T-cell (primary cell): ENCODE measurements around the gene TPD52L1. TPM values are rescaled to one million over a fixed set of nuclear protein-coding genes. Genes with fewer than 3 reads are reported as not detected.

Source experiments
- ATAC-seq, 4 experiments: fragments of 200-7000 bp in 3 of 4; fragments of 150-1000 bp in 1 of 4; cut with Tn5 transposase; replicated peaks in 1 of 4; 1 replicate in 3 of 4; 2 replicates in 1 of 4; pipeline ENCODE4 v1.10.0; 2021; ENCODE audit warnings: moderate library complexity in 3 of 4, mild to moderate bottlenecking in 2 of 4, moderate number of reproducible peaks in 1 of 4
- CTCF ChIA-PET, 2 donors: fragments of 300-600 bp; sonication (Branson Sonifier 250); formaldehyde crosslinking; loops; one replicate each; lab custom pipeline; 2022; ENCODE audit warnings: antibody characterized with exemption in 2 of 2; lab: Charles Lee
- POLR2A ChIA-PET, 2 donors: fragments of 300-600 bp; sonication (Branson Sonifier 250); formaldehyde crosslinking; loops; one replicate each; lab custom pipeline; 2022; ENCODE audit warnings: antibody characterized with exemption in 2 of 2; lab: Charles Lee
- DNase-seq, 35 experiments: peaks; one replicate each; pipeline versions ENCODE4 v3.0.0 to v3.0.0-alpha.2; 2013 to 2023
- H3K27ac ChIP-seq: one replicate; pipeline ENCODE4 v1.5.1; 2013; ENCODE audit warnings: low read length
- H3K27me3 ChIP-seq, 2 experiments: replicated peaks in 1 of 2; 1 replicate in 1 of 2; 2 replicates in 1 of 2; pipeline versions ENCODE4 v1.6.1 to v1.7.0; 2013; ENCODE audit warnings: low read length in 1 of 2, mixed read lengths in 1 of 2; ENCODE audit not compliant: control insufficient read depth in 2 of 2, insufficient read depth in 2 of 2; ENCODE audit errors: extremely low read depth in 1 of 2
- H3K36me3 ChIP-seq, 2 donors: 1 replicate in 1 of 2; 2 replicates in 1 of 2; pipeline versions ENCODE4 v1.6.1 to v1.7.0; 2013; ENCODE audit warnings: low read length in 1 of 2; ENCODE audit not compliant: control insufficient read depth in 2 of 2, insufficient read depth in 1 of 2; ENCODE audit errors: extremely low read depth in 1 of 2
- H3K4me1 ChIP-seq, 2 experiments: 1 replicate in 1 of 2; 2 replicates in 1 of 2; pipeline versions ENCODE4 v1.6.1 to v1.7.0; 2013; ENCODE audit warnings: low read length in 2 of 2, mixed read lengths in 1 of 2; ENCODE audit not compliant: insufficient read depth in 2 of 2, control insufficient read depth in 1 of 2; ENCODE audit errors: extremely low read depth in 1 of 2
- H3K4me3 ChIP-seq, 2 donors: 1 replicate in 1 of 2; 2 replicates in 1 of 2; pipeline versions ENCODE4 v1.5.1 to v1.7.0; 2013; ENCODE audit warnings: mild to moderate bottlenecking in 2 of 2, low read length in 1 of 2, moderate library complexity in 1 of 2; ENCODE audit not compliant: control insufficient read depth in 1 of 2; ENCODE audit errors: extremely low read depth in 1 of 2
- H3K9me3 ChIP-seq: 2 replicates; pipeline ENCODE4 v1.7.0; 2013
- H3K27ac Mint-ChIP-seq, 2 donors: one replicate each; pipeline ENCODE4 v1.8.0; 2020 to 2021; ENCODE audit warnings: mild to moderate bottlenecking in 2 of 2, mixed read lengths in 2 of 2
- H3K27me3 Mint-ChIP-seq, 2 donors: one replicate each; pipeline ENCODE4 v1.8.0; 2021 to 2022; ENCODE audit warnings: mixed read lengths in 2 of 2
- H3K36me3 Mint-ChIP-seq: one replicate; pipeline ENCODE4 v1.8.0; 2021; ENCODE audit warnings: mixed read lengths
- H3K4me1 Mint-ChIP-seq, 3 donors: one replicate each; pipeline ENCODE4 v1.8.0; 2020 to 2022; ENCODE audit warnings: mixed read lengths in 3 of 3, mild to moderate bottlenecking in 1 of 3
- H3K4me3 Mint-ChIP-seq, 3 donors: one replicate each; pipeline ENCODE4 v1.8.0; 2020 to 2022; ENCODE audit warnings: mild to moderate bottlenecking in 3 of 3, mixed read lengths in 3 of 3, moderate library complexity in 3 of 3
- H3K9me3 Mint-ChIP-seq, 3 donors: one replicate each; pipeline ENCODE4 v1.8.0; 2020 to 2022; ENCODE audit warnings: mixed read lengths in 3 of 3
- WGBS: methylation state at CpG from one replicate; pipeline ENCODE4 v1.1.5; 2013; ENCODE audit warnings: missing lambda C conversion rate; ENCODE audit not compliant: insufficient coverage; 5-methylcytosine and 5-hydroxymethylcytosine counted together
- total RNA-seq, 35 experiments: library from RNA in 6 of 35; stranded (reverse) in 6 of 35; fragments of 120-200 nt in 1 of 35; gene quantifications; one replicate each; pipeline versions ENCODE4 v1.2.1 to v1.2.4 and lab custom pipeline; 2013 to 2026

TPD52L1 gene
- total RNA-seq, 5 donors from 2014 or later (not counting 1 experiment from before 2014, with no cell fraction given), result 0.20 to 0.89 (median 0.47) TPM; not detected in 1

GRCh38 chr6:125149256-125150144 is 4.1 kb upstream of the TPD52L1 start:
- H3K4me3 ChIP-seq, result no peak overlapping the region
- no peaks in the 10 kb centered on the region for H3K36me3 ChIP-seq
- H3K27me3 Mint-ChIP-seq, result peaks cover 35 to 49% of the 10 kb centered on the region in 2 donors
- H3K9me3 Mint-ChIP-seq, result no peaks in the 10 kb centered on the region
- peaks cover 3 to 11% of the 10 kb centered on the region in 2 experiments for H3K4me1 ChIP-seq
- peaks cover 0 to 10% (median 8%) of the 10 kb centered on the region in 3 donors for H3K4me1 Mint-ChIP-seq
- H3K27ac ChIP-seq, result no peak overlapping the region
- CTCF ChIA-PET, result interaction anchor here in 1 of 2 donors (0.6 kb wide), 1 partner anchor 1525 kb away, joined by 6 read pairs; no protein-coding TSS in a partner anchor
- ATAC-seq, result no peak
- WGBS, result 17% methylated on average over 1 of the region's 7 CpGs
- H3K27me3 ChIP-seq, result peaks cover 0 to 18% of the 10 kb centered on the region in 2 experiments
- DNase-seq, result no peak
- H3K9me3 ChIP-seq, result no peaks in the 10 kb centered on the region
- H3K36me3 Mint-ChIP-seq, result no peaks in the 10 kb centered on the region
- no peak overlapping the region for H3K4me3 Mint-ChIP-seq
- POLR2A ChIA-PET, result interaction anchor here in 1 of 2 donors (0.6 kb wide), 1 partner anchor 992 kb away, joined by 4 read pairs; no protein-coding TSS in a partner anchor
- no peak overlapping the region for H3K27ac Mint-ChIP-seq

GRCh38 chr6:125151700-125152099 is 1.9 kb upstream of the TPD52L1 start:
- peaks cover 0 to 12% (median 10%) of the 10 kb centered on the region in 3 donors for H3K4me1 Mint-ChIP-seq
- H3K27ac ChIP-seq, result no peak overlapping the region
- peaks cover 0 to 31% of the 10 kb centered on the region in 2 experiments for H3K27me3 ChIP-seq
- no peaks in the 10 kb centered on the region for H3K9me3 Mint-ChIP-seq
- no peak overlapping the region for H3K27ac Mint-ChIP-seq
- ChIA-PET CTCF (no interaction called here), POLR2A (interaction anchor here in 1 of 2 donors (0.6 kb wide), 1 partner anchor 30 kb away, joined by 4 read pairs; no protein-coding TSS in a partner anchor)
- no peak overlapping the region for H3K4me3 Mint-ChIP-seq
- ATAC-seq (no peak), DNase-seq (no peak)
- no peaks in the 10 kb centered on the region for H3K36me3 Mint-ChIP-seq
- 40% methylated on average over 1 of the region's 4 CpGs for WGBS
- peaks cover 47 to 50% of the 10 kb centered on the region in 2 donors for H3K27me3 Mint-ChIP-seq
- no peaks in the 10 kb centered on the region for H3K36me3 ChIP-seq
- H3K4me1 ChIP-seq, result peaks cover 3 to 14% of the 10 kb centered on the region in 2 experiments
- H3K9me3 ChIP-seq, result no peaks in the 10 kb centered on the region
- no peak overlapping the region for H3K4me3 ChIP-seq

GRCh38 chr6:125154118-125154760 is 666 bp downstream of the TPD52L1 start:
- no peaks in the 10 kb centered on the region for H3K36me3 Mint-ChIP-seq
- peaks cover 3 to 14% of the 10 kb centered on the region in 2 experiments for H3K4me1 ChIP-seq
- peaks cover 0 to 14% (median 10%) of the 10 kb centered on the region in 3 donors for H3K4me1 Mint-ChIP-seq
- H3K4me3 ChIP-seq, result peak overlapping the region; percentile 49 to 78
- H3K27ac ChIP-seq, result no peak overlapping the region
- peaks cover 34 to 42% of the 10 kb centered on the region in 2 donors for H3K27me3 Mint-ChIP-seq
- ATAC-seq (peak in 2 of 4 experiments; percentile 10 to 29), DNase-seq (peak in 2 of 35 experiments; percentile 0 to 1)
- ChIA-PET POLR2A (no interaction called here), CTCF (interaction anchor here in 1 of 2 donors (0.7 to 1.0 kb wide), 2 partner anchors 37 to 147 kb away, joined by 3 read pairs; no protein-coding TSS in a partner anchor)
- no peak overlapping the region for H3K27ac Mint-ChIP-seq
- WGBS, result 4% methylated on average over 24 of the region's 50 CpGs
- H3K27me3 ChIP-seq, result peaks cover 0 to 27% of the 10 kb centered on the region in 2 experiments
- no peaks in the 10 kb centered on the region for H3K9me3 ChIP-seq
- no peaks in the 10 kb centered on the region for H3K36me3 ChIP-seq
- no peaks in the 10 kb centered on the region for H3K9me3 Mint-ChIP-seq
- peak overlapping the region; percentile 71 to 73 (median 72) for H3K4me3 Mint-ChIP-seq

DNA sequence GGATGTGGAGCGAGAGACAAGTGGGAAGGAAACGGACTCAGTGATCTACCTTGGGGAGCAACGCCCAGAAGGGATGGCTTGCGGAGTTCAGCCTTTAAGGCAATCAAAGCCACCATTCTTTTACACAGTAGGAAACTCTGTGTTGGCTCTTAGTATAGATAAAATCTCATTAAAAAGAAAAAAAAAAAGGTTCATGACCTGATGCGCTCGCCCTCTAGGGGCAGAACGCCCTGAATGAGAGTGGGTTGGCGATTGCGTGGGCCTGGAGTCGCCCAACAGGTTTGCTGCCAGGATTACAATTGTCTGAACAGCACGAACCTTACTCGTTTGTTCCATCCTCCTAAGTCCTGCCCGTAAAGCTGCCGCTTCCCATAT is 1.2 kb downstream of the TPD52L1 start:
- H3K9me3 Mint-ChIP-seq, result peaks cover 0 to under 1% (median 0%) of the 10 kb centered on the region in 3 donors
- H3K4me3 ChIP-seq, result peak overlapping the region; percentile 49 to 78

DNA sequence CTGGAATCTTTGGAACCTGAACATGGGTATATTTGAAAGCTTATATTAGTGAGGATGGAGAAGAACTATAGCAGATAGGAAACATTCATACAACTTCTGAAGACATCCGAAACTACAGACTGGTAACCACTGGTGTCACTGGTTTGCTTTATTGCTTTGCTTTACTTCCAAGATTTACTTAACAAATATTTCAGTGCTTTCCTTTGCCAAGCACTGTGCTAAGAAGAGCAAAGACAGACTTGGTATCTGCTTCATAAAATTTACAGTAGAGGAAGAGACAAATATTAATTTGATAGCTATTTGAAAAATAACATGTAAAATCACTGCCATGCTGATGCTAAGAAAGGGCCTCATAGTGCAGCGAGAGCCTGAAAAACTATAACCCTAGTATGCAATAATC is 1.8 kb downstream of the TPD52L1 start:
- H3K27me3 ChIP-seq, result peaks cover 0 to 27% of the 10 kb centered on the region in 2 experiments
- POLR2A ChIA-PET, result no interaction called here
- H3K9me3 Mint-ChIP-seq, result peaks cover 0 to 3% (median 0%) of the 10 kb centered on the region in 3 donors
- WGBS, result 86% methylated on average over 1 of the region's 2 CpGs
- H3K27me3 Mint-ChIP-seq, result peaks cover 26 to 38% of the 10 kb centered on the region in 2 donors
- no peak overlapping the region for H3K27ac ChIP-seq
- H3K27ac Mint-ChIP-seq, result peak overlapping the region in 1 of 2 donors; percentile 48
- no peak for DNase-seq
- no peak overlapping the region for H3K4me3 ChIP-seq
- peaks cover 0 to 14% (median 10%) of the 10 kb centered on the region in 3 donors for H3K4me1 Mint-ChIP-seq
- H3K9me3 ChIP-seq, result no peaks in the 10 kb centered on the region
- H3K36me3 ChIP-seq, result no peaks in the 10 kb centered on the region
- H3K4me1 ChIP-seq, result peaks cover 3 to 14% of the 10 kb centered on the region in 2 experiments
- H3K4me3 Mint-ChIP-seq, result peak overlapping the region in 2 of 3 donors; percentile 7 to 72
- H3K36me3 Mint-ChIP-seq, result no peaks in the 10 kb centered on the region
- no peak for ATAC-seq
- CTCF ChIA-PET, result interaction anchor here in 1 of 2 donors (0.7 to 1.4 kb wide), 2 partner anchors 37 to 1012 kb away, joined by 3 read pairs; no protein-coding TSS in a partner anchor

More for the DNA sequence above, 1.2 kb downstream of the TPD52L1 start:
- CTCF ChIA-PET, result interaction anchor here in 1 of 2 donors (0.7 to 1.4 kb wide), 2 partner anchors 37 to 1013 kb away, joined by 3 read pairs; no protein-coding TSS in a partner anchor
- H3K36me3 ChIP-seq, result no peaks in the 10 kb centered on the region
- Mint-ChIP-seq H3K27me3 (peaks cover 32 to 42% of the 10 kb centered on the region in 2 donors), H3K4me1 (peaks cover 0 to 14% (median 10%) of the 10 kb centered on the region in 3 donors), H3K4me3 (peak overlapping the region; percentile 65 to 72 (median 68)), H3K36me3 (no peaks in the 10 kb centered on the region), H3K27ac (no peak overlapping the region)
- 49% methylated on average over 6 of the region's 14 CpGs for WGBS
- DNase-seq, result peak in 4 of 35 experiments; percentile 6 to 36 (median 8)
- peak in 1 of 4 experiments; percentile 34 for ATAC-seq
- peaks cover 0 to 27% of the 10 kb centered on the region in 2 experiments for H3K27me3 ChIP-seq
- peaks cover 3 to 14% of the 10 kb centered on the region in 2 experiments for H3K4me1 ChIP-seq
- H3K9me3 ChIP-seq, result no peaks in the 10 kb centered on the region
- POLR2A ChIA-PET, result no interaction called here
- no peak overlapping the region for H3K27ac ChIP-seq
